ENCODE results near the gene DPAGT1.
A peak's percentile ranks its signal among the peaks of the same experiment; 100 is the strongest.
"Not testable (repeated sequence)": the region's sequence is repeated elsewhere in the genome, so short reads cannot be mapped to it uniquely, and the experiment has no call there.

DPAGT1 gene

GRCh38 chr11:119062779-119063178 lies 38.9 kb downstream of the DPAGT1 start:
- DNase-seq, result no peak
- peaks cover 26% of the 10 kb centered on the region for H3K4me1 ChIP-seq (ENCODE audit: insufficient read depth, low read length)
- no peaks in the 10 kb centered on the region for H3K9me3 ChIP-seq (ENCODE audit: insufficient read depth, low read length, severe bottlenecking)
- no peaks in the 10 kb centered on the region for H3K27me3 ChIP-seq (ENCODE audit: insufficient read depth, low read length, poor library complexity)
- H4K20me1 ChIP-seq (ENCODE audit: insufficient read depth, low read length), result no peaks in the 10 kb centered on the region
- TF ChIP-seq CTCF (IDR thresholded peaks at IDR 0.05; ENCODE audit: borderline replicate concordance, extremely low read depth, low read length, poor library complexity, severe bottlenecking) (no peak), EZH2 (IDR thresholded peaks at IDR 0.05; ENCODE audit: borderline replicate concordance, low read depth, low read length, severe bottlenecking) (no peak)
- H3K27ac ChIP-seq (ENCODE audit: low read length), result no peak overlapping the region
- H3K4me2 ChIP-seq (ENCODE audit: insufficient read depth, low read length), result no peak overlapping the region
- H3K79me2 ChIP-seq (ENCODE audit: insufficient read depth, low read length), result peaks cover 43% of the 10 kb centered on the region
- H3K4me3 ChIP-seq (ENCODE audit: low read depth in 1 of 2, low read length in 2 of 2), result no peak overlapping the region
- no peak overlapping the region for H2AFZ ChIP-seq (ENCODE audit: low read depth, low read length)
- ATAC-seq (ENCODE audit: insufficient read depth, low read depth), result no peak
- H3K36me3 ChIP-seq (ENCODE audit: insufficient read depth, low read length), result no peaks in the 10 kb centered on the region
- no peak overlapping the region for H3K9ac ChIP-seq (ENCODE audit: low read depth, low read length)

DNA sequence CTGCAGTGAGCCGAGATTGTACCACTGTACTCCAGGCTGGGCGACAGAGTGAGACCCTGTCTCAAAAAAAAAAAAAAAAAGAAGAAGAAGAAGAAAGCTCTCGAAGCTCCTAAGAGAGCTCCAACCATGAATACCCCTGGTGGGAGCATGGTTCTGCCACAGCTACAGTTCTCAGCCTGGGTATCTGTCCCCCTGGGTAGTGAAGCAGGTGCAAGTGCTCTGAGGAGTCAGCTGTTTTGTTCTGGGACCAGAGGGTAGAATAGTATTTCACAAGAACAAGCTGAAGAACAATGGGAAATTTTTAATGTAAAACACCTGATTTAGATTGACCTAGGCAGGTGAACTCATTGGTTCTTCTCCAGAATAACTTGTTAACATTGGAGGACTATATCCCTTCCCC lies 40.4 kb downstream of the DPAGT1 start:
- peaks cover 2% of the 10 kb centered on the region; the same call in 1 of the 2 replicates for H4K20me1 ChIP-seq (ENCODE audit: insufficient read depth, low read length)
- H3K36me3 ChIP-seq (ENCODE audit: insufficient read depth, low read length), result no peaks in the 10 kb centered on the region
- H3K4me1 ChIP-seq (ENCODE audit: insufficient read depth, low read length), result peaks cover 22% of the 10 kb centered on the region
- H3K27me3 ChIP-seq (ENCODE audit: insufficient read depth, low read length, poor library complexity), result no peaks in the 10 kb centered on the region
- H3K79me2 ChIP-seq (ENCODE audit: insufficient read depth, low read length), result peaks cover 41% of the 10 kb centered on the region
- no peak for ATAC-seq (ENCODE audit: insufficient read depth, low read depth)
- H3K9ac ChIP-seq (ENCODE audit: low read depth, low read length), result no peak overlapping the region
- no peak overlapping the region for H3K27ac ChIP-seq (ENCODE audit: low read length)
- H3K4me2 ChIP-seq (ENCODE audit: insufficient read depth, low read length), result no peak overlapping the region
- H3K4me3 ChIP-seq (ENCODE audit: low read depth in 1 of 2, low read length in 2 of 2), result no peak overlapping the region
- TF ChIP-seq EZH2 (IDR thresholded peaks at IDR 0.05; ENCODE audit: borderline replicate concordance, low read depth, low read length, severe bottlenecking) (no peak), CTCF (IDR thresholded peaks at IDR 0.05; ENCODE audit: borderline replicate concordance, extremely low read depth, low read length, poor library complexity, severe bottlenecking) (no peak)
- no peak for DNase-seq
- no peak overlapping the region for H2AFZ ChIP-seq (ENCODE audit: low read depth, low read length)
- no peaks in the 10 kb centered on the region for H3K9me3 ChIP-seq (ENCODE audit: insufficient read depth, low read length, severe bottlenecking)

DNA sequence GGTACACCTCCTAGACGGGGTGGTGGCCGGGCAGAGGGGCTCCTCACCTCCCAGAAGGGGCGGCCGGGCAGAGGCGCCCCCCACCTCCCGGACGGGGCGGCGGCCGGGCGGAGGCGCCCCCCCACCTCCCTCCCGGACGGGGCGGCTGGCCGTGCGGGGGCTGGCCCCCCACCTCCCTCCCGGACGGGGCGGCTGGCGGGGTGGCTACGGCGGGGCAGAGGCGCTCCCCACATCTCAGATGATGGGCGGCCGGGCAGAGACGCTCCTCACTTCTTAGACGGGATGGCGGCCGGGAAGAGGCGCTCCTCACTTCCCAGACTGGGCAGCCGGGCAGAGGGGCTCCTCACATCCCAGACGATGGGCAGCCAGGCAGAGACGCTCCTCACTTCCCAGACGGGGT lies 42.5 kb downstream of the DPAGT1 start:
- peaks cover 24% of the 10 kb centered on the region; the same call in 1 of the 2 replicates for H4K20me1 ChIP-seq (ENCODE audit: insufficient read depth, low read length)
- H3K9ac ChIP-seq (ENCODE audit: low read depth, low read length); H2AFZ ChIP-seq (ENCODE audit: low read depth, low read length); DNase-seq; H3K4me3 ChIP-seq (ENCODE audit: low read depth in 1 of 2, low read length in 2 of 2); H3K4me2 ChIP-seq (ENCODE audit: insufficient read depth, low read length); H3K27me3 ChIP-seq (ENCODE audit: insufficient read depth, low read length, poor library complexity); H3K9me3 ChIP-seq (ENCODE audit: insufficient read depth, low read length, severe bottlenecking); H3K27ac ChIP-seq (ENCODE audit: low read length); ATAC-seq (ENCODE audit: insufficient read depth, low read depth): not testable (repeated sequence)
- peaks cover 28% of the 10 kb centered on the region for H3K4me1 ChIP-seq (ENCODE audit: insufficient read depth, low read length)
- peaks cover 16% of the 10 kb centered on the region for H3K36me3 ChIP-seq (ENCODE audit: insufficient read depth, low read length)
- H3K79me2 ChIP-seq (ENCODE audit: insufficient read depth, low read length), result peaks cover 47% of the 10 kb centered on the region

- DNase-seq (peak; percentile 98), ATAC-seq (ENCODE audit: insufficient read depth, low read depth) (peak; percentile 94)
- peak within 1 kb of the TSS; percentile 82 to 91 for H3K4me3 ChIP-seq (ENCODE audit: low read depth in 1 of 2, low read length in 2 of 2)
- H3K4me1 ChIP-seq (ENCODE audit: insufficient read depth, low read length), result peaks cover 28% of the 10 kb centered on the region
- H3K79me2 ChIP-seq (ENCODE audit: insufficient read depth, low read length), result peaks cover 48% of the 10 kb centered on the region
- peaks cover 26% of the 10 kb centered on the region; the same call in 1 of the 2 replicates for H4K20me1 ChIP-seq (ENCODE audit: insufficient read depth, low read length)
- H3K9me3 ChIP-seq (ENCODE audit: insufficient read depth, low read length, severe bottlenecking), result no peaks in the 10 kb centered on the region
- H3K27me3 ChIP-seq (ENCODE audit: insufficient read depth, low read length, poor library complexity), result no peaks in the 10 kb centered on the region
- H3K4me2 ChIP-seq (ENCODE audit: insufficient read depth, low read length), result peak within 1 kb of the TSS; percentile 93
- H3K9ac ChIP-seq (ENCODE audit: low read depth, low read length), result peak within 1 kb of the TSS; percentile 93
- peaks cover 35% of the 10 kb centered on the region for H3K36me3 ChIP-seq (ENCODE audit: insufficient read depth, low read length)
- TF ChIP-seq EZH2 (IDR thresholded peaks at IDR 0.05; ENCODE audit: borderline replicate concordance, low read depth, low read length, severe bottlenecking), result no peak
- peak; percentile 39 for TF ChIP-seq CTCF (IDR thresholded peaks at IDR 0.05; ENCODE audit: borderline replicate concordance, extremely low read depth, low read length, poor library complexity, severe bottlenecking)
- H3K27ac ChIP-seq (ENCODE audit: low read length), result peak within 1 kb of the TSS; percentile 92
- peak within 1 kb of the TSS; percentile 87 for H2AFZ ChIP-seq (ENCODE audit: low read depth, low read length)
Measured at GRCh38 chr11:119057000-119057769, 44.5 kb downstream of the DPAGT1 start, which contains the start of gene HYOU1. Gene HYOU1 (minus strand): TSS chr11:119057205. CDS start chr11:119056160, 1,045 bp downstream.

Measured in DND-41 (cell line).